IPS-20b (cell line): ENCODE data around the gene GUCY2F.
A peak's percentile ranks its signal among the peaks of the same experiment; 100 is the strongest.

ENCODE experiments used
- H3K27ac ChIP-seq: one replicate; pipeline ENCODE4 v1.5.1; 2013; ENCODE audit warnings: low read length
- H3K27me3 ChIP-seq: 2 replicates; pipeline ENCODE4 v1.6.1; 2013; ENCODE audit warnings: mild to moderate bottlenecking, low read length, inconsistent platforms; ENCODE audit not compliant: insufficient read depth
- H3K36me3 ChIP-seq: 2 replicates; pipeline ENCODE4 v1.6.1; 2013; ENCODE audit warnings: low read depth, mild to moderate bottlenecking, inconsistent platforms, low read length, moderate library complexity; ENCODE audit not compliant: insufficient read depth
- H3K4me1 ChIP-seq: 2 replicates; pipeline ENCODE4 v1.6.1; 2013; ENCODE audit warnings: mild to moderate bottlenecking, control low read depth, inconsistent platforms, low read length, moderate library complexity; ENCODE audit not compliant: insufficient read depth
- H3K4me3 ChIP-seq: 2 replicates; pipeline ENCODE4 v1.5.1; 2013; ENCODE audit warnings: mild to moderate bottlenecking, low read length, inconsistent platforms
- H3K9ac ChIP-seq: 2 replicates; pipeline ENCODE4 v1.6.1; 2013; ENCODE audit warnings: low read depth, mild to moderate bottlenecking, inconsistent platforms, low read length, moderate library complexity
- H3K9me3 ChIP-seq: 2 replicates; pipeline ENCODE4 v1.6.1; 2013; ENCODE audit warnings: mild to moderate bottlenecking, low read depth, low read length, inconsistent platforms; ENCODE audit not compliant: insufficient read depth

The GUCY2F gene

GRCh38 chrX:109472939-109473735, 8.7 kb downstream of the GUCY2F start:
- H3K27me3 ChIP-seq, result no peaks in the 10 kb centered on the region
- no peaks in the 10 kb centered on the region for H3K36me3 ChIP-seq
- H3K27ac ChIP-seq, result no peak overlapping the region
- H3K9ac ChIP-seq, result peak overlapping the region; percentile 67; the same call in 1 of the 2 replicates
- peaks cover 15% of the 10 kb centered on the region for H3K4me1 ChIP-seq
- peak overlapping the region; percentile 38; the same call in 1 of the 2 replicates for H3K4me3 ChIP-seq
- H3K9me3 ChIP-seq, result no peaks in the 10 kb centered on the region

GRCh38 chrX:109464231-109464630, 17.7 kb downstream of the GUCY2F start:
- no peak overlapping the region for H3K4me3 ChIP-seq
- no peaks in the 10 kb centered on the region for H3K27me3 ChIP-seq
- no peaks in the 10 kb centered on the region for H3K36me3 ChIP-seq
- no peaks in the 10 kb centered on the region for H3K4me1 ChIP-seq
- H3K9ac ChIP-seq, result no peak overlapping the region
- no peak overlapping the region for H3K27ac ChIP-seq
- H3K9me3 ChIP-seq, result no peaks in the 10 kb centered on the region

GRCh38 chrX:109463784-109464183, 18.1 kb downstream of the GUCY2F start:
- Histone ChIP-seq H3K4me1 (no peaks in the 10 kb centered on the region), H3K36me3 (no peaks in the 10 kb centered on the region), H3K27ac (no peak overlapping the region), H3K27me3 (no peaks in the 10 kb centered on the region), H3K9me3 (no peaks in the 10 kb centered on the region), H3K4me3 (no peak overlapping the region), H3K9ac (no peak overlapping the region)

GRCh38 chrX:109448282-109448938, 33.5 kb downstream of the GUCY2F start:
- no peak overlapping the region for H3K4me3 ChIP-seq

GRCh38 chrX:109441266-109441665, 40.6 kb downstream of the GUCY2F start:
- H3K9ac ChIP-seq, result no peak overlapping the region
- H3K4me3 ChIP-seq, result no peak overlapping the region
- H3K9me3 ChIP-seq, result no peaks in the 10 kb centered on the region

More at GRCh38 chrX:109448282-109448938, 33.5 kb downstream of the GUCY2F start:
- no peaks in the 10 kb centered on the region for H3K36me3 ChIP-seq
- H3K27me3 ChIP-seq, result no peaks in the 10 kb centered on the region
- H3K27ac ChIP-seq, result no peak overlapping the region
- H3K4me1 ChIP-seq, result peaks cover 6% of the 10 kb centered on the region; the same call in 1 of the 2 replicates
- no peak overlapping the region for H3K9ac ChIP-seq
- H3K9me3 ChIP-seq, result no peaks in the 10 kb centered on the region

GRCh38 chrX:109440475-109440874, 41.4 kb downstream of the GUCY2F start:
- Histone ChIP-seq H3K4me3 (no peak overlapping the region), H3K4me1 (no peaks in the 10 kb centered on the region), H3K27me3 (no peaks in the 10 kb centered on the region), H3K9ac (no peak overlapping the region), H3K36me3 (no peaks in the 10 kb centered on the region), H3K27ac (no peak overlapping the region), H3K9me3 (no peaks in the 10 kb centered on the region)

More at GRCh38 chrX:109441266-109441665, 40.6 kb downstream of the GUCY2F start:
- Histone ChIP-seq H3K36me3 (no peaks in the 10 kb centered on the region), H3K27me3 (no peaks in the 10 kb centered on the region), H3K27ac (no peak overlapping the region), H3K4me1 (no peaks in the 10 kb centered on the region)

GRCh38 chrX:109409181-109409580, 72.7 kb downstream of the GUCY2F start:
- H3K9me3 ChIP-seq, result no peaks in the 10 kb centered on the region
- H3K36me3 ChIP-seq, result no peaks in the 10 kb centered on the region
- H3K4me3 ChIP-seq, result no peak overlapping the region
- no peaks in the 10 kb centered on the region for H3K4me1 ChIP-seq
- H3K27ac ChIP-seq, result no peak overlapping the region
- H3K27me3 ChIP-seq, result no peaks in the 10 kb centered on the region
- H3K9ac ChIP-seq, result no peak overlapping the region

- Histone ChIP-seq H3K9ac (no peak overlapping the region), H3K27ac (no peak overlapping the region), H3K4me1 (no peaks in the 10 kb centered on the region; the same call in 1 of the 2 replicates), H3K9me3 (no peaks in the 10 kb centered on the region), H3K4me3 (no peak overlapping the region), H3K27me3 (no peaks in the 10 kb centered on the region), H3K36me3 (no peaks in the 10 kb centered on the region)
Observed at GRCh38 chrX:109403922-109404321, 78.0 kb downstream of the GUCY2F start.

- no peaks in the 10 kb centered on the region; the same call in 1 of the 2 replicates for H3K4me1 ChIP-seq
- H3K9me3 ChIP-seq, result no peaks in the 10 kb centered on the region
- no peaks in the 10 kb centered on the region for H3K36me3 ChIP-seq
- H3K27ac ChIP-seq, result no peak overlapping the region
- no peak overlapping the region for H3K4me3 ChIP-seq
- no peak overlapping the region for H3K9ac ChIP-seq
- H3K27me3 ChIP-seq, result no peaks in the 10 kb centered on the region
Observed at GRCh38 chrX:109399831-109400230, 82.1 kb downstream of the GUCY2F start.

- Histone ChIP-seq H3K4me1 (no peaks in the 10 kb centered on the region; the same call in 1 of the 2 replicates), H3K9ac (no peak overlapping the region), H3K27me3 (no peaks in the 10 kb centered on the region), H3K4me3 (no peak overlapping the region), H3K9me3 (no peaks in the 10 kb centered on the region), H3K27ac (no peak overlapping the region), H3K36me3 (no peaks in the 10 kb centered on the region)
Observed at GRCh38 chrX:109398833-109399232, 83.1 kb downstream of the GUCY2F start.

GRCh38 chrX:109398061-109398460, 83.8 kb downstream of the GUCY2F start:
- H3K27me3 ChIP-seq, result no peaks in the 10 kb centered on the region
- no peaks in the 10 kb centered on the region for H3K36me3 ChIP-seq
- H3K27ac ChIP-seq, result no peak overlapping the region
- no peak overlapping the region for H3K9ac ChIP-seq
- H3K4me1 ChIP-seq, result no peaks in the 10 kb centered on the region; the same call in 1 of the 2 replicates
- no peak overlapping the region for H3K4me3 ChIP-seq
- no peaks in the 10 kb centered on the region for H3K9me3 ChIP-seq

GRCh38 chrX:109393859-109394258, 88.0 kb downstream of the GUCY2F start:
- H3K27me3 ChIP-seq, result no peaks in the 10 kb centered on the region
- H3K4me3 ChIP-seq, result no peak overlapping the region
- no peaks in the 10 kb centered on the region for H3K9me3 ChIP-seq
- no peak overlapping the region for H3K9ac ChIP-seq
- H3K27ac ChIP-seq, result no peak overlapping the region
- H3K4me1 ChIP-seq, result no peaks in the 10 kb centered on the region
- no peaks in the 10 kb centered on the region for H3K36me3 ChIP-seq
